Loucy (cell line): Measurements from ENCODE around the gene TCERG1.
A peak's percentile ranks its signal among the peaks of the same experiment; 100 is the strongest.

ENCODE experiments used
- H2AFZ ChIP-seq: fragments of 200-600 bp; sonication (generic); 2 replicates; pipeline ENCODE4 v1.6.0; 2016; ENCODE audit warnings: antibody characterized with exemption, mild to moderate bottlenecking, low read length, moderate library complexity
- H3F3A ChIP-seq: fragments of 200-600 bp; 2 replicates; pipeline ENCODE4 v1.6.0; 2016; ENCODE audit warnings: antibody characterized with exemption, low read depth, mild to moderate bottlenecking
- H3K27me3 ChIP-seq: fragments of 200-600 bp; sonication (generic); 2 replicates; pipeline ENCODE4 v1.6.1; 2014; ENCODE audit warnings: low read length, mild to moderate bottlenecking; ENCODE audit not compliant: insufficient read depth, poor library complexity, severe bottlenecking
- H3K36me3 ChIP-seq: fragments of 200-600 bp; sonication (generic); 2 replicates; pipeline ENCODE4 v1.6.1; 2016; ENCODE audit warnings: low read length; ENCODE audit not compliant: insufficient read depth
- H3K4me1 ChIP-seq: fragments of 200-600 bp; sonication (generic); 2 replicates; pipeline ENCODE4 v1.5.1; 2014; ENCODE audit warnings: low read length, mild to moderate bottlenecking; ENCODE audit not compliant: insufficient read depth, poor library complexity, severe bottlenecking
- H3K4me2 ChIP-seq: fragments of 200-600 bp; sonication (generic); 2 replicates; pipeline ENCODE4 v1.6.0; 2014; ENCODE audit warnings: antibody characterized with exemption, low read length, low read depth, mild to moderate bottlenecking; ENCODE audit not compliant: poor library complexity, severe bottlenecking
- H3K4me3 ChIP-seq: fragments of 200-600 bp; sonication (generic); 2 replicates; pipeline ENCODE4 v1.5.1; 2014; ENCODE audit warnings: low read length, mild to moderate bottlenecking, mixed read lengths; ENCODE audit not compliant: poor library complexity, severe bottlenecking
- H3K79me2 ChIP-seq: fragments of 200-600 bp; sonication (generic); 2 replicates; pipeline ENCODE4 v1.6.1; 2014; ENCODE audit warnings: low read length; ENCODE audit not compliant: insufficient read depth
- H3K9ac ChIP-seq: fragments of 200-600 bp; sonication (generic); 2 replicates; pipeline ENCODE4 v1.6.0; 2014; ENCODE audit warnings: mild to moderate bottlenecking, low read depth, low read length, moderate library complexity; ENCODE audit not compliant: poor library complexity, severe bottlenecking
- H3K9me2 ChIP-seq: fragments of 200-600 bp; sonication (generic); replicated peaks from 2 replicates; pipeline ENCODE4 v1.6.1; 2016; ENCODE audit warnings: low read depth, low read length, mixed read lengths
- H3K9me3 ChIP-seq: fragments of 200-600 bp; sonication (generic); 2 replicates; pipeline ENCODE4 v1.6.1; 2014; ENCODE audit warnings: mild to moderate bottlenecking, antibody characterized with exemption, low read length, low read depth; ENCODE audit not compliant: insufficient read depth
- H4K20me1 ChIP-seq: fragments of 200-600 bp; sonication (generic); 2 replicates; pipeline ENCODE4 v1.6.0; 2014; ENCODE audit warnings: antibody characterized with exemption, low read length, mild to moderate bottlenecking; ENCODE audit not compliant: insufficient read depth, poor library complexity, severe bottlenecking
- EZH2phosphoT487 ChIP-seq: fragments of 200-600 bp; IDR thresholded peaks from 2 replicates; pipeline ENCODE4 v1.6.1; 2018; ENCODE audit warnings: antibody characterized with exemption, mild to moderate bottlenecking, moderate library complexity, borderline replicate concordance
- TF ChIP-seq, protein P1 (sequence below): fragments of 200-600 bp; sonication (generic); conservative IDR thresholded peaks from 2 replicates; pipeline ENCODE4 v1.5.1; 2014; ENCODE audit warnings: mild to moderate bottlenecking, antibody characterized with exemption, low read length

TCERG1 gene

DNA sequence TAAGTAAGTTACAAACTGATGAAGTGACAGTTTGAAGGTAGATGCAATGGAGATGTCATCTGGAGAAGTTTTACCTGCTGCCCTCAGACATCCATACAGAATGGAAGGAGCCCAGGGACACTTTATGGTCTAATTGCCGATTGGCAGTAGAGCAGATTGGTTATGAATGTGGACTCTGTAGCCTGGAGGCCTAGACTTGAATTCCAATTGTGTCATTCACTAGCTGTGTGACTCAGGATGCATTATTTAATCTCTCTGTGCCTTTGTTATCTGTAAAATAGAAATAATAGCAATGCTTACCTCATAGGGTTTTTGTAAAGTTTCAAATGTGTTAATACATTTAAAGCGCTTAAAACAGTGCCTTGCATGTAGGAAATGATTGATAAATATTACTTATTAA, 5.2 kb upstream of the TCERG1 start:
- no peak overlapping the region for H3K4me3 ChIP-seq
- no peaks in the 10 kb centered on the region for H3K9me2 ChIP-seq
- H3K4me1 ChIP-seq = no peaks in the 10 kb centered on the region
- H3K27me3 ChIP-seq = peaks cover 34% of the 10 kb centered on the region
- H3K9ac ChIP-seq = no peak overlapping the region
- TF ChIP-seq EZH2phosphoT487 = no peak
- TF ChIP-seq, protein P1, sequence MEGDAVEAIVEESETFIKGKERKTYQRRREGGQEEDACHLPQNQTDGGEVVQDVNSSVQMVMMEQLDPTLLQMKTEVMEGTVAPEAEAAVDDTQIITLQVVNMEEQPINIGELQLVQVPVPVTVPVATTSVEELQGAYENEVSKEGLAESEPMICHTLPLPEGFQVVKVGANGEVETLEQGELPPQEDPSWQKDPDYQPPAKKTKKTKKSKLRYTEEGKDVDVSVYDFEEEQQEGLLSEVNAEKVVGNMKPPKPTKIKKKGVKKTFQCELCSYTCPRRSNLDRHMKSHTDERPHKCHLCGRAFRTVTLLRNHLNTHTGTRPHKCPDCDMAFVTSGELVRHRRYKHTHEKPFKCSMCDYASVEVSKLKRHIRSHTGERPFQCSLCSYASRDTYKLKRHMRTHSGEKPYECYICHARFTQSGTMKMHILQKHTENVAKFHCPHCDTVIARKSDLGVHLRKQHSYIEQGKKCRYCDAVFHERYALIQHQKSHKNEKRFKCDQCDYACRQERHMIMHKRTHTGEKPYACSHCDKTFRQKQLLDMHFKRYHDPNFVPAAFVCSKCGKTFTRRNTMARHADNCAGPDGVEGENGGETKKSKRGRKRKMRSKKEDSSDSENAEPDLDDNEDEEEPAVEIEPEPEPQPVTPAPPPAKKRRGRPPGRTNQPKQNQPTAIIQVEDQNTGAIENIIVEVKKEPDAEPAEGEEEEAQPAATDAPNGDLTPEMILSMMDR = no peak
- no peaks in the 10 kb centered on the region for H4K20me1 ChIP-seq
- no peak overlapping the region for H2AFZ ChIP-seq
- H3F3A ChIP-seq = no peaks in the 10 kb centered on the region
- H3K4me2 ChIP-seq = no peak overlapping the region
- H3K9me3 ChIP-seq = no peaks in the 10 kb centered on the region
- H3K36me3 ChIP-seq = no peaks in the 10 kb centered on the region
- no peaks in the 10 kb centered on the region for H3K79me2 ChIP-seq

DNA sequence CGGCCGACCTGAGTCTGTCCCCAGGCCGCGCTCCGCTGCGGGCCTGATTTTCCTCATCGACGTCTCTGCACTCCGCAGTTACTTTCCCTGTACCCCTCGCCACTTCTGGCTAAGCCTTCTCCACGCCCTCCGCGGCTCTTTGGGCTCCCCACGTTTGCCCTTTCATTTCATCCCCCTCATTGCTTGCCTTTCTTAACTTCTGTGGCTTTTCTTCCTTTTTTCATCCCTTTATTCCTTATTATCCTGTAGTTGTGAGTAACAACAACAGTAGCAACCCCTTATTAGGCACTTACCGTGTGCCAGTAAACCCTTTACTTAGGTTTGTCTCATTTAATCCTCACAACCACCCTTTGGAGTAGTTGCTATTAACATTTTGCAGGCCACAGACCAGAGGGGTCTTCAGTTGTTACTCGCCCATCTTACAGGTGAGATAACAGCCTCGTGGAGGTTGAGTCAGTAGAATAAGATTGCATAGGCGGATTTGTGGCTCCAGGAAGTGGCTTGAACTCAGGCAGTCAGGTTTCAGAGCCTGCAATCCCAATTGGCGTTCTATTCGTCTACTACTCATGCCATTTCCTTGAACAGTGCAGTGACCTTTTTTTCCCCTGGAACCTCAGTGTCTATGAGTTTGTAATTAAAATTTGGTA, 724 bp downstream of the TCERG1 start:
- Histone ChIP-seq H3K36me3 (no peaks in the 10 kb centered on the region), H3F3A (no peaks in the 10 kb centered on the region), H2AFZ (peak overlapping the region; percentile 79), H3K9me3 (no peaks in the 10 kb centered on the region), H4K20me1 (peaks cover 49% of the 10 kb centered on the region), H3K4me3 (peak overlapping the region; percentile 86), H3K79me2 (peaks cover 58% of the 10 kb centered on the region), H3K9me2 (no peaks in the 10 kb centered on the region), H3K4me2 (peak overlapping the region; percentile 96), H3K9ac (peak overlapping the region; percentile 89), H3K4me1 (peaks cover 37% of the 10 kb centered on the region), H3K27me3 (peaks cover 4% of the 10 kb centered on the region)
- TF ChIP-seq, protein P1 = no peak
- no peak for TF ChIP-seq EZH2phosphoT487

DNA sequence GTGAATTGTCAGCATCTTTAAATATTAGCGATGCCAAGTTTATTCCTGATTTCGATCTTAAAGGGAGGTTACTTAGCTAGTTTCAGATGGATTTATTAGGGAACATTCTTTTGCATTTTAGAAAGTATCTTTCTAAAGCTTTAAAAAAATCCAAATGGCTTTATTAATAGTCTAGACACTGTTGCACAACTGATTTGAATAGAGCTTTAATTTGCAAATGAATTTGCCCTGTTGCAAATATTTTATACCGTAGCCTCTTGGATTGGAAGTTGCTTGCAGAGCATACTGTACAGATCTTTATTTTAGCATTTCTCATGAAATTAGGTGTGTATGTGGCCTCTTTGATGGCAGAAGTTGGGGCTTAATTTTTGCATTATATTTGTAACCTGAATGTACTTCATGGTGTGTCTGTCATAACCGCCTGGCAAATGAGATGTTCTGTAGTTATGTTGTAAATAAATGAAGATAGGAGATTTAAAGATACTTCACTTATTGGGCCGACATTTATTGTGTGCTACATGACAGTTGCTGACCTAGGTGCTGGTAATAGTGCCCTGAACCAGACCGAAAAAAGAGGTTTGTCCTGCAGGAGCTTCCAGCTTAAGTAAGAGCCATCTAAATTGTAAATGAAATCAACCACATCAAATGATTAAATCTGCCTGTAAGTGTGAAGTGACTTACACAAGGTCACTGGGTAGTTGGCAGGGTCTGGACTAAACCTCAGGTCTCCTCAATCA, 1.8 kb downstream of the TCERG1 start:
- H3K36me3 ChIP-seq = no peaks in the 10 kb centered on the region
- H3K9me3 ChIP-seq = no peaks in the 10 kb centered on the region
- H3K9ac ChIP-seq = peak overlapping the region; percentile 89
- no peaks in the 10 kb centered on the region for H3F3A ChIP-seq
- H3K27me3 ChIP-seq = no peaks in the 10 kb centered on the region
- H4K20me1 ChIP-seq = peaks cover 60% of the 10 kb centered on the region
- peaks cover 69% of the 10 kb centered on the region for H3K79me2 ChIP-seq
- no peaks in the 10 kb centered on the region for H3K9me2 ChIP-seq
- no peak for TF ChIP-seq EZH2phosphoT487
- TF ChIP-seq, protein P1 = no peak
- peak overlapping the region; percentile 86 for H3K4me3 ChIP-seq
- H3K4me1 ChIP-seq = peaks cover 38% of the 10 kb centered on the region
- H3K4me2 ChIP-seq = peak overlapping the region; percentile 96
- no peak overlapping the region for H2AFZ ChIP-seq
